Activated naive CD8-positive, alpha-beta T cell (primary cell): ENCODE results near the gene PITPNC1.
"Not testable (repeated sequence)": the region's sequence is repeated elsewhere in the genome, so short reads cannot be mapped to it uniquely, and the experiment has no call there.

Experiments
- H3K27ac Mint-ChIP-seq: one replicate; pipeline ENCODE4 v1.8.0; 2021; ENCODE audit warnings: mixed read lengths
- H3K27me3 Mint-ChIP-seq: one replicate; pipeline ENCODE4 v1.8.0; 2021; ENCODE audit warnings: mixed read lengths
- H3K36me3 Mint-ChIP-seq: one replicate; pipeline ENCODE4 v1.8.0; 2021; ENCODE audit warnings: mixed read lengths
- H3K4me1 Mint-ChIP-seq: one replicate; pipeline ENCODE4 v1.8.0; 2021; ENCODE audit warnings: low read depth, mixed read lengths
- H3K4me3 Mint-ChIP-seq: one replicate; pipeline ENCODE4 v1.8.0; 2021; ENCODE audit warnings: mild to moderate bottlenecking, mixed read lengths
- H3K9me3 Mint-ChIP-seq: one replicate; pipeline ENCODE4 v1.8.0; 2021; ENCODE audit warnings: low read depth, mixed read lengths

Gene PITPNC1

DNA sequence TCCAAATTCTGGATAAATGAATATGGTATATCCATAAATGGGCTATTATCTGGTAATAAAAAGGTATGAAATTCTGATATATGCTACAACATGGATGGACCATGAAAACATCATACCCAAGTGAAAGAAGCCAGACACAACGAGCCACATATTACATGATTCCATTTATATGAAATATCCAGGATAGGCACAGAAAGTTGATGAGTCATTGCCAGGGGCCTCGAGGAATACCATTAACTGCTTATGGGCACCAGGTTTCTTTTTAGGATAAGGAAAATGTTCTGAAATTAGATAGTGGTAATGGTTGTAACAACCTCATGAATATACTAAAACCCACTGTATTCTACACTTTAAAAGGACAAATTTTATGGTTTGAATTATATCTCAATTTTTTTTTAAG is 123.2 kb downstream of the PITPNC1 start:
- H3K4me1 Mint-ChIP-seq, result peaks cover 72% of the 10 kb centered on the region
- peaks cover 3% of the 10 kb centered on the region for H3K9me3 Mint-ChIP-seq

DNA sequence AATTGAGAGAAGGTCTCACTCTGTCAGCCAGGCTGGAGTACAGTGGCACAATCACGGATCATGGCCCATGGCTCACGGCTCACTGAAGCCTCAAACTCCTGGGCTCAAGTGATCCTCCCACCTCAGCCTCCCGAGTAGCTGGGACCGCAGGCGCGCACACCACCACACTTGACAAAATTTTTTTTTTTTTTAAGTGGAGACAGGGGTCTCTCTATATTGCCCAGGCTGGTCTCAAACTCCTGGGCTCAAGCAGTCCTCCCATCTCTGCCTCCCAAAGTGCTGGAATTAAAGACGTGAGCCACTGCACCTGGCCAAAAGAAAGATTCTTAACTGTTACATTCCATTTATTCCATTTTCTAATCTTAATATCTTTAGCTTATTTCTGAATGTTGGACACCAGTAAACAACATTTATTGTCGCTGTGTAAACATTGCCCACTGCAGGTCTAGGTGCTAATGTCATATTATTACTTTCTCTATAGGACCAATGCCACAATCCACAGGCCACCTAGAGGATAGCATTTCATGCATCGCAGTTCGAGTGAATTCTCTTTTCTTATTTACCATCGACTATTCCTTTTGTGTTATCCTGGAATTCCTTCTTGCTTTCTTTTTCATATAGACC is 123.7 kb downstream of the PITPNC1 start:
- peak overlapping the region; percentile 29 for H3K27ac Mint-ChIP-seq
- no peaks in the 10 kb centered on the region for H3K27me3 Mint-ChIP-seq
- peaks cover 5% of the 10 kb centered on the region for H3K36me3 Mint-ChIP-seq
- H3K4me1 Mint-ChIP-seq, result peaks cover 68% of the 10 kb centered on the region
- no peaks in the 10 kb centered on the region for H3K9me3 Mint-ChIP-seq
- no peak overlapping the region for H3K4me3 Mint-ChIP-seq

More for the DNA sequence above, 123.2 kb downstream of the PITPNC1 start:
- Mint-ChIP-seq H3K27ac (peak overlapping the region; percentile 54), H3K36me3 (peaks cover 8% of the 10 kb centered on the region), H3K27me3 (no peaks in the 10 kb centered on the region), H3K4me3 (no peak overlapping the region)

DNA sequence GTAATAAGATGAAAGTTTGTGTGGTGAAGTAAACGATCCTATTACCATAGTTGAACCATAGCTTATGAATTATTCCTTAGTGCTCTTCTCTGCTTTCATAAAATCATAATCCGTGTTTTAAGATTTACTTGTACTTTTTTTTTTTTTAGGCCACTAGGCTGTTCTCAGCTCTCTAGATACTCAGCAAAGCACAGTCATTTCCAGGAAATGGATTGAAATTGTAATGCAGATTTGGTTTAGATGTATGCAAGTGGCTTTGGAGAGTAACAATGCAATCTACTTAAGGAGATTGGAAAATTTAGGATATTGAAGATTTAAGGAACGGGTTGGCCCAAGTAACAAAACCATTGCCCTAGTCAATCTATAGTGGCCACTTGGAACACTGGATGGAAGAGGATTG is 125.1 kb downstream of the PITPNC1 start:
- Mint-ChIP-seq H3K9me3 (peaks cover 4% of the 10 kb centered on the region), H3K27ac (peak overlapping the region; percentile 56), H3K4me3 (no peak overlapping the region), H3K36me3 (peaks cover 6% of the 10 kb centered on the region), H3K27me3 (no peaks in the 10 kb centered on the region), H3K4me1 (peaks cover 70% of the 10 kb centered on the region)

DNA sequence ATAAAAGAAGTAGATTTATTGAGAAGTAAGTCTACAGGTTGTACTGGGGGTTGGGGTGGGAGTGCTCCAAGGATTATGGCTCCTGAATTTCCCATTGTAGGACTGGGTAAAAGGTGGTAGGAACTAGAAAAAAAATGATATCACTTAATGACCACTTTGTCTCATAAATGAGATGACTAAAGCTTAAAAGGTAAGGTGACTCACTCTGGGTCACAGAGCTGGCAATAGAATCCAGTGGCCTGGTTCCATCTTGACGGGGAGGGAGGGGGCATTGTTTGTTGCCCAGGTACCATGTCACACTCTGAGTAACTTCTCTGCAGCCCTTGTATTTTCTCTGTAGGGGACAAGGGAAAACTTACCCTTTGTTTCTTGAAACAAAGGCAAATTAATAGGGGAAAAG is 126.1 kb downstream of the PITPNC1 start:
- H3K9me3 Mint-ChIP-seq, result peaks cover 4% of the 10 kb centered on the region
- peak overlapping the region; percentile 37 for H3K4me3 Mint-ChIP-seq
- no peaks in the 10 kb centered on the region for H3K27me3 Mint-ChIP-seq
- H3K4me1 Mint-ChIP-seq, result peaks cover 70% of the 10 kb centered on the region
- H3K36me3 Mint-ChIP-seq, result peaks cover 11% of the 10 kb centered on the region
- H3K27ac Mint-ChIP-seq, result peak overlapping the region; percentile 67

DNA sequence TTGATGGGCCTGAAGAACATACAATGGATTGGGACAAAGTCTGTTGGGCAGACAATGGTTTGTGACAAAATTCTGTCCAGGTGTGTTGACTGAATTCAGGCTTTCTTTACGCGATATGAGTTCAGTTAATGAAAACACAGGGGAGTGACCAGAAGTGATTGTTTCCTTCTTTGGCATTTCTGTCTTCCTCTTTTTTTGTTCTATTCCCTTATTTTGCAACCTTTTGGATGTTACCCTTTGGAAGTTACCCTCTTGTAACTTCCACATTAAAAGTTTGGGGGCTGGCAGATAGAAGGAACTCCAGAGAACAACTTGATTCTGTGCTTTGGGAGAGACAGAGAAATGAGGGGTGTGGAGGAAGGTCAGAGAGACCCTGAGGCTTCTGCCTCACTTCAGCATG is 126.7 kb downstream of the PITPNC1 start:
- H3K4me3 Mint-ChIP-seq, result no peak overlapping the region
- H3K4me1 Mint-ChIP-seq, result peaks cover 68% of the 10 kb centered on the region

DNA sequence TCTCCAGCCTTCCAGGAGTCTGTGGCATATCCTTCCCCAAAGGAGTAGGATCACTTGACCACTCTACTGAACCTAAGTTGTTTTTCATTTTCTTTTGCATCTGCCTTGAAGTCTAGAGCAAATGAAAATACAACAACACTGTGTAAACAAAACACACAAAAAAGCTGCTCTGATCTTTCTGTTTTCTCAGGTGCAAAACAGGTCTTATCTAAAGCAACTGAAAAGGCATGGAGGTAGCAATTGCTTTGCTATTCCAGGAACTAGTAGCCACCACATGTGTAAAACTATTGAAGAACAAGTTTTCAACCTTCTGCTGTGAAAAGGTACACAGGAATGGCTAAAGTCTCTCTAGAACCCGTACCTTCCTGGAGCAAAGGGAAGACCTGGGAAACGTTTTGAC is 127.1 kb downstream of the PITPNC1 start:
- H3K4me3 Mint-ChIP-seq, result no peak overlapping the region
- H3K36me3 Mint-ChIP-seq, result peaks cover 13% of the 10 kb centered on the region
- H3K4me1 Mint-ChIP-seq, result peaks cover 66% of the 10 kb centered on the region
- peaks cover 4% of the 10 kb centered on the region for H3K9me3 Mint-ChIP-seq
- no peak overlapping the region for H3K27ac Mint-ChIP-seq
- no peaks in the 10 kb centered on the region for H3K27me3 Mint-ChIP-seq

More for the DNA sequence above, 126.7 kb downstream of the PITPNC1 start:
- Mint-ChIP-seq H3K36me3 (peaks cover 13% of the 10 kb centered on the region), H3K27ac (peak overlapping the region; percentile 67), H3K27me3 (no peaks in the 10 kb centered on the region), H3K9me3 (peaks cover 4% of the 10 kb centered on the region)

DNA sequence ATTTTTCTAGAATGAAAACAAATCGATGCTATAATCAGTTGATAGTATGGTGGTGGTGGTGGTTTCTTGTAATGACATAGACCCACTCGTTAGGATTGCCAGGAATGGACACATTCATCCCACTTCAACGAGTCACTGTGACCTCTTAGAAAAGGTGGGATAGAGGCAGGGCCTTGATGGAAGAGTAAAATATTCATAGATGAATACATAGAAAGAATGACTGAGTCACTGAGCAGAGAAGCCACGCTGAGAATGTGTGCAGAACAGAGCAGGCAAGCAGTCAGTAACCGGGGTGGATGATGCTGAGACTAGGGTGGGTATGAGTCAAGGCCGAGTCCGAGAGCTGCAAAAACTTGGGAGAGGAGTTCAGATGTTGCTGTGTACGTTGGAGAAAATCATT is 129.9 kb downstream of the PITPNC1 start:
- H3K36me3 Mint-ChIP-seq, result peaks cover 13% of the 10 kb centered on the region
- peaks cover 58% of the 10 kb centered on the region for H3K4me1 Mint-ChIP-seq
- peak overlapping the region; percentile 35 for H3K27ac Mint-ChIP-seq
- H3K27me3 Mint-ChIP-seq, result no peaks in the 10 kb centered on the region
- H3K4me3 Mint-ChIP-seq, result no peak overlapping the region
- H3K9me3 Mint-ChIP-seq, result peaks cover 4% of the 10 kb centered on the region

DNA sequence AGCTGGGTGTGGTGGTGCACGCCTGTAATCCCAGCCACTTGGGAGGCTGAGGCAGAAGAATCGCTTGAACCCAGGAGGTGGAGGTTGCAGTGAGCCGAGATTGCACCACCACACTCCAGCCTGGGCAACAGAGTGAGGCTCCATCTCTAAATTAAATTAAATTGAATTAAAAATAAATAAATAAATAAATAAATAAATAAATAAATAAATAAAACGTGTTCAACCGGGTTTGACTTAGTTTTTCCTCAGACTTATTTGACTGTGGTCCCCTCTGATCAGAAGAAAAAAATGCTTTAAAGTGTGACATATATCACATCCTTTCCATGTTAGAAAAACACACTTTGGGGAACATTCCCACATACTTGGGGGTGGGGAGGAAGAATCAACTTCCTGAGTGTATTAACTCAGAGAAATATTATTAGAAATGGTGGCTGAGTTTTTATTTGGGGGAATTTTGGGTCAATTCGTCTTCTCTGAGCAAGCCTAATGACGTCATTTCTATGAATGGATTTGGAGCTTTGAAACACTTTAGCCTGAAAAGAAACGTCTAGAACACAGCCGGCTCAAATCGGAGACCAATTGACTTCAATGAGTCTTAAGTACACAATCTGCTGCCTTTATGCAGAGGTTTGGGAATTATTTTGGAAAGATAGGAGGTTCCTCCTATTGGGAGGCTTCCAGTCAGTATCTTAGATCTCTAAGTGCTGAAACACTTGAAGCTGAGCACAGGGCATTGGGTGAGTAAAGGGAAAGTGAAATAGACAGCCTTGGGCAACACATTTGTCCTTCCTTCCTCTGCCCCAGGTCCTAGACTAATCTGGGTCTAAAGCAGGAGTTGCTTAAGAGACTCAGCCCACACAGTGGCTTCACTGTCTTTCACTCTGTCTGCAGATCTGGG is 132.6 kb downstream of the PITPNC1 start:
- Mint-ChIP-seq H3K4me1 (peaks cover 38% of the 10 kb centered on the region), H3K27ac (no peak overlapping the region)

DNA sequence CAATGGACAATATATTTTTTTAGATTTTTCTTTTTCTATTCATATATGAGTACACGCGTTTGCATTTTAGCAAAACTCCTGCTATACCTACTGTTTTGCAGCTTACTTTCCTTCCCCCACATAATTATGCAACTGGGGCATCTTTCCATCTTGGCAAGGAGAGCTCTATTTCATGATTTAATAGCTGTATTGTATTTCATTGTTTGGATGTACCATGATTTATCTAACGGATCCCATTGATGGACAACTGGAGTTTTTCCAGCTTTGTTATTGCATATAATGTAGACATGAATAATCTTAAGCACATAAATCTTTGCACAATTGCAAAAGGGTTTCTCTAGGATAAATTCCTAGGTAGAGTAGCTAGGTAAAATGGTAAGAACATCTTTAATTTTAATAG is 133.9 kb downstream of the PITPNC1 start:
- peaks cover 14% of the 10 kb centered on the region for H3K36me3 Mint-ChIP-seq
- H3K4me3 Mint-ChIP-seq, result no peak overlapping the region
- no peaks in the 10 kb centered on the region for H3K27me3 Mint-ChIP-seq
- peaks cover 36% of the 10 kb centered on the region for H3K4me1 Mint-ChIP-seq
- H3K27ac Mint-ChIP-seq, result no peak overlapping the region
- peaks cover 4% of the 10 kb centered on the region for H3K9me3 Mint-ChIP-seq

More for the DNA sequence above, 132.6 kb downstream of the PITPNC1 start:
- peaks cover 4% of the 10 kb centered on the region for H3K9me3 Mint-ChIP-seq
- peaks cover 11% of the 10 kb centered on the region for H3K36me3 Mint-ChIP-seq
- no peaks in the 10 kb centered on the region for H3K27me3 Mint-ChIP-seq
- H3K4me3 Mint-ChIP-seq, result no peak overlapping the region

DNA sequence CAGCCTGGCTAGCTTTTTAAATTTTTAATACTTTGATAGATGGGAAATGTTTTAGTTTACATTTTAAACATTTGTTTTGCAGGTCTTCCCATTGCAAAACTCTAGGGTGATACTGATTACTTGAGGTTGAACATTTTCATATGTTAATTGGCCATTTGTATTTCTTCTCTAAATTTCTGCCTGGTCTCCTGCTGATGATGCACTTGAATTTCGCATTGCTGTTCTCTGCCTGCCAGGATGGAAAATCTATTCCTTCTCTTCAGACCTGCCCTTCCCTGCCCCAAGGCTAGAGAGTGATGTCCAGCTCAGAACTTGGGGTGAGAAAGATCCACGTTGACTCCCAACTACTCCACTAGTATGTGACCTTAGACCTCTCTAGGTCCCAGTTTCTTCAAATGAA is 134.7 kb downstream of the PITPNC1 start:
- H3K9me3 Mint-ChIP-seq, result peaks cover 4% of the 10 kb centered on the region
- H3K4me1 Mint-ChIP-seq, result peaks cover 36% of the 10 kb centered on the region
- H3K4me3 Mint-ChIP-seq, result no peak overlapping the region
- H3K27me3 Mint-ChIP-seq, result no peaks in the 10 kb centered on the region
- H3K36me3 Mint-ChIP-seq, result peaks cover 14% of the 10 kb centered on the region
- no peak overlapping the region for H3K27ac Mint-ChIP-seq

DNA sequence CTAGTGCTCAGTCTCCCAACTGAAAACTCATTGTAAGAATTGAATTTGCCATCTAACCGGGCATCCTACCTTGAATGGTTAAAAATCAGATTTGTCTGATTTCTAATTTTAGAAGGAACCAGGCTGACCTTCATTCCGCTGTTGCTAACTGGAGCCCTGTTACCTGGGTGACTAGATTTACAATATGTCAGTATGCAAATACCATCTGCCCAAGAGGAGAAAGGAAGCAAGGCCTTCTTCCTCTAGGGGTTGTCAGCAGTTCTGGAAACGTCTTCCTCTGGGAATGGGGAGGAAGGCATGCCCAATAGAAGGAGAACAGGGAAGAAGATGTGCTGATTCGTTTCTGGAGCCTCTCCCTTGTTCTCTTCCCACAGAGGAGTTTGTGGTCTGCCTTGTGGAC is 137.9 kb downstream of the PITPNC1 start:
- Mint-ChIP-seq H3K27ac (no peak overlapping the region), H3K4me3 (no peak overlapping the region), H3K27me3 (no peaks in the 10 kb centered on the region), H3K9me3 (no peaks in the 10 kb centered on the region), H3K4me1 (peaks cover 50% of the 10 kb centered on the region), H3K36me3 (peaks cover 5% of the 10 kb centered on the region)

DNA sequence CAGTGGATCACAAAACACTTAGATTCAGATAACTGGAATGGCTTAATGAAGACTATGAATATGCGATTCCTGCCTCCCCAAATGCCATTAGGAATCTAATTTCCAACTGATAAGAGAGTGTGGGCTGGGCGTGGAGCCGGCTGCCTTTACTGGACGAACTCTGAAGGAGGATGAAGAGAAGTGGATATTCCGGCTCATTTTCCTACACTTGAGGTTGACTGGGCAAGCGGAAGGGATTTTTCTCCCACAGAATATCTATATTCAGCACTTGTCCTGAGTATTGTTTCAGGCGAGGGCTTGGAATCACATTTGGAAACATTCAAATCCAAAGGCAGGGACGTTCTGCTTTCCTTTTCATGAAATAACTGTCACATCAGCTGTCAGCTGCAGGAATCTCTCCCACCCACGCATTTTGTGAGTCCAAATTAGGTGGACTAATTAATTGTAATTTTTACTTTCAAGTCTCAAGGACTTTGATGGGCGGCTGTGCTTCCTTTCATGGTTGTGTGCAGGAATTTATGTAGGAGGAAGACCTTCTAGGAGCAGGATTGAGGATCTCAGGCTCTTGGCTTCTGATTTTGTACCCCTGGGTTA is 138.5 kb downstream of the PITPNC1 start:
- peaks cover 5% of the 10 kb centered on the region for H3K36me3 Mint-ChIP-seq
- H3K4me1 Mint-ChIP-seq, result peaks cover 56% of the 10 kb centered on the region
- H3K9me3 Mint-ChIP-seq, result no peaks in the 10 kb centered on the region
- peak overlapping the region; percentile 78 for H3K27ac Mint-ChIP-seq
- H3K4me3 Mint-ChIP-seq, result no peak overlapping the region
- H3K27me3 Mint-ChIP-seq, result no peaks in the 10 kb centered on the region

DNA sequence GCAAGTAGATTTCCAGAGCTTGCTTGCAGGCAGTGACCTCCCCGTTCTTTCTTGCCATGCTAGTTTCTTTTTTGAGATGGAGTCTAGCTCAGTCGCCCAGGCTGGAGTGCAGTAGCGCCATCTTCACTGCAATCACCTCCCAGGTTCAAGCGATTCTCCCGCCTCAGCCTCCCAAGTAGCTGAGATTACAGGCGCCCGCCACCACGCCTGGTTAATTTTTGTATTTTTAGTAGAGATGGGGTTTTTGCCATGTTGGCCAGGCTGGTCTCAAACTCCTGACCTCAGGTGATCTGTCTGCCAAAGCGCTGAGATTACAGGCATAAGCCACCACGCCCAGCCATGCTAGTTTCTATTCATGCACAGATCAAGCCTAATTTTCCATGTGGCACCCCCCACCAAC is 139.5 kb downstream of the PITPNC1 start:
- H3K36me3 Mint-ChIP-seq, H3K27ac Mint-ChIP-seq, H3K4me3 Mint-ChIP-seq, H3K9me3 Mint-ChIP-seq, H3K27me3 Mint-ChIP-seq: not testable (repeated sequence)
- H3K4me1 Mint-ChIP-seq, result peaks cover 56% of the 10 kb centered on the region

DNA sequence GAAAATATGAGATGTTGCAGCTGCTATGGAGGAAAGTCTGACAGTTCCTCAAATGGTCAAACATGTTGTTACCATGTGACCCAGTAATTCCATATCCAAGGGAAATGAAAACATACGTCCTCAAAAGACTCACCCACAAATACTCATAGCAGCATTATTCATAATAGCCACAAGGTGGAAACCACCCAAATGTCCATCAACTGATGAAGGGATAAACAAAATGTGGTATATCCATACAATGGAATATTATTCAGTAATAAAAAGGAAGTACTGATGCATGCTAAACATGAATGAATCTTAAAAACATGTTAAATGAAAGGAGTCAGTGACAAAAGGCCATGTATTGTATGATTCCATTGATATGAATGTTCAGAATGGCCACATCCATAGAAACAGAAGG is 140.2 kb downstream of the PITPNC1 start:
- Mint-ChIP-seq H3K36me3 (peaks cover 10% of the 10 kb centered on the region), H3K9me3 (no peaks in the 10 kb centered on the region), H3K27me3 (no peaks in the 10 kb centered on the region), H3K27ac (peak overlapping the region; percentile 7), H3K4me3 (no peak overlapping the region), H3K4me1 (peaks cover 54% of the 10 kb centered on the region)

DNA sequence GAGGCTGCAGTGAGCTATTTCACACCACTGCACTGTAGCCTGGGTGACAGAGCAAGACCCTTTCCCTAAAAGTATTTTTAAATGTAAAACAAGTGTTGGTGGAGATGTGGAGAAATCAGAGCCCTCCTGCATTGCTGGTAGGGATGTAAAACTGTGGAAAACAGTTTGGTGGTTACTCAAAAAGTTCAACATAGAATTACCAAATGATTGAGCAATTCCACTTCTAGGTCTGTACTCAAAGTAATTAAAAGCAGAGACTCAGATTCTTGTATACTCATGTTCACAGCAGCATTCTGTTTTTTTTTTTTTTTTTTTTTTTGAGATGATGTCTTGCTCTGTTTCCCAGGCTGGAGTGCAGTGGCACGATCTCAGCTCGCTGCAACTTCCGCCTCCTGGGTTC is 141.8 kb downstream of the PITPNC1 start:
- Mint-ChIP-seq H3K36me3 (peaks cover 10% of the 10 kb centered on the region), H3K27ac (no peak overlapping the region)

More for the DNA sequence above, 141.8 kb downstream of the PITPNC1 start:
- no peaks in the 10 kb centered on the region for H3K9me3 Mint-ChIP-seq
- H3K27me3 Mint-ChIP-seq, result no peaks in the 10 kb centered on the region
- no peak overlapping the region for H3K4me3 Mint-ChIP-seq
- H3K4me1 Mint-ChIP-seq, result peaks cover 60% of the 10 kb centered on the region
